ENCODE data around the gene MMP20.

The MMP20 gene

GRCh38 chr11:102592634-102593581, 32.2 kb downstream of the MMP20 start:
- no peak for DNase-seq (ENCODE audit: low spot score)

GRCh38 chr11:102592131-102592530, 33.0 kb downstream of the MMP20 start:
- DNase-seq (ENCODE audit: low spot score), result no peak

- DNase-seq (ENCODE audit: low spot score), result no peak
These were observed 33.9 kb downstream of the MMP20 start for GRCh38 chr11:102591160-102591718.

- no peak for DNase-seq (ENCODE audit: low spot score)
These were observed 34.7 kb downstream of the MMP20 start for GRCh38 chr11:102590276-102591049.

DNA sequence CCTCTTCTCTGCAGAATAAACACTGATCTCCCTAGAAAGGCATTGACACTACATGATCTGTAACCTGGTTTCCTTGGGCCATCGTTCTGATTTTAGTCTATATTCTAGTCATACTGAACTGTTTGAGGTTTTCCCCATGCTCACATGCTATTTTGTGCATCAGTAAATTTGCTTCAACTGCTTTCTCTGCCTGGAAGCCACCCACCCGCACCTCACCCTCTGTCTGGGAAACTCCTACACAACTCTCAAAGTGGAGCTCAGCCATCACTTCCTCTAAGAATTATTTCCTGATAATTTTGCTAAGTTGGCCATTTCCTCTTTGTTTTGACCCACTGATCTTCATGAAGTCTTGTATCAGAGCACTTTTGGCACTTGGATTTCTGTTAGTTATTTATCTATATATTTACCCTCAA, 36.1 kb downstream of the MMP20 start:
- no peak for DNase-seq (ENCODE audit: low spot score)

- no peak for DNase-seq (ENCODE audit: low spot score)
These were observed 37.4 kb downstream of the MMP20 start for GRCh38 chr11:102587722-102588121.

GRCh38 chr11:102583141-102583873, 41.8 kb downstream of the MMP20 start:
- DNase-seq (ENCODE audit: low spot score), result no peak

DNA sequence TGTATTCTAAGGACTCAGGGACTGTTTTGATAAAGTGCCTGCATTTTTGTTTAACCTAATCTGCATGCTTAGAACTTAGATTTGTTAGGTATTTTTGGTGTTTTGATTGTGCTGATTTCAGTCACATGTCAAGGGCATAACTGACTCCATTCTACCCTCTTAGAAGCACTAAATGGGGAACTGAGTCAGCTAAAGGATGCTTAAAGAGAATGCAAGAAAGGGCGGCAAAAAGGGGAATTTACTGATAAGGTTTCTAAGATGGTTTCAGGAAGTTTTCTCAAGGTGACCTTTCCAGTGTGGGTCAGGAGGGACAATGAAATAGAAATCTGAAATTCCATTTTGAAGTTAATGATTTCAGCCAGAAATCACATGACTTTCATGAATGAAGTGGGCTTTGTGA, 43.0 kb downstream of the MMP20 start:
- no peak for DNase-seq (ENCODE audit: low spot score)

- no peak for DNase-seq (ENCODE audit: low spot score)
These were observed 44.1 kb downstream of the MMP20 start for GRCh38 chr11:102581066-102581465.

DNA sequence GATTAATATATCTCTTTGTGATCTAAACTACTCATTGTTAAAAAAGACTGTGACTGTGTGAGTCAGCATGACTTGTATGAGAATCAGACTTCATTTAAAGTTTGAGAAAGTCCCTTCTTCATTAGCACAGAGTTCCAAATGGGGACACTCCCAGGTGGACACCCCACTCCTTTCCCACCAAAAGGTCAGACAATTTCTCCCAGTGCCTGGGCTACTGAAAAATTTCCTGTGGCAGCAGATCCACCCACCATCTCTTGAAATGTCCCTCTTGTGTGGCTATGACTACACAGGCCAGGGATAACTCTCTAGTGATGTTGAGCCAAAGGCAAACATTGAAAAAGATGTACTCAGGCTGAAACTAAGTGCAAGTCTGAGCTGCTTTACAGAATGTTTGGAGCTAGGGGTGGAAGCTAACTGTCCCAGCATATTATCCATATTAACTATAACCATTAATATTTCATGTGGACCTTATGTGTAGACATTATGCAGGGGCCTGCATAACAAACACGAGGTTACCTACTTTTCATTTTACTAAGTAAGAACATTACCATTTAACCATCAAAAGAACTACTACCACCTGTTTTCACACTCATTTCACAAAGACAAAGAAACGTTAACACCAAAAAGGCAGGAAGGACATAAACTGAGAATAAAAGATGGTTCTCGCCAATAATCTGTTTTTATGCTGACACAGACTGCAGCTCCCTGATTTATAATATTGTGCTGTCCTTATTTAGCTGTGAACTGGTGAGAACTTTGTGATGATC, 44.8 kb downstream of the MMP20 start:
- DNase-seq (ENCODE audit: low spot score), result no peak

DNA sequence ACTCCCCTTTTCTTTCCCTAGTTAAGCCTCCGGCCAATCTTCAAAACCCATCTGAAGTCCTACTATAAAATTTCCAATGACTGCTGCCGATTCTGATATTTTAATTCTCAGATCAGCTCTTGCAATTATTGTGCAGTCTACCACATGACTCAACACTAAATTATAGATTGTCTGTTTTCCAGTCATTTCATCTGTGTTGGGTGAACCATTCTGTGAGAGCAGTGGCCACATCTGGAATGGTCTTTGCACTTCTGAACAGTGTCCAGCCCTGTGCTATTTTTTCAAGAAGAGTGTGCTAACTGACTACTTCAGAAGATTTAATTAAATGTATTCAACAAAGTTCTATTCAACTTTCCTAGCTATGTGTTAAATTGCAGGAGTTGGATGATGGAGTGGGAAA, 47.4 kb downstream of the MMP20 start:
- no peak for DNase-seq (ENCODE audit: low spot score)

GRCh38 chr11:102577182-102577581, 48.0 kb downstream of the MMP20 start:
- DNase-seq (ENCODE audit: low spot score), result peak; percentile 27

DNA sequence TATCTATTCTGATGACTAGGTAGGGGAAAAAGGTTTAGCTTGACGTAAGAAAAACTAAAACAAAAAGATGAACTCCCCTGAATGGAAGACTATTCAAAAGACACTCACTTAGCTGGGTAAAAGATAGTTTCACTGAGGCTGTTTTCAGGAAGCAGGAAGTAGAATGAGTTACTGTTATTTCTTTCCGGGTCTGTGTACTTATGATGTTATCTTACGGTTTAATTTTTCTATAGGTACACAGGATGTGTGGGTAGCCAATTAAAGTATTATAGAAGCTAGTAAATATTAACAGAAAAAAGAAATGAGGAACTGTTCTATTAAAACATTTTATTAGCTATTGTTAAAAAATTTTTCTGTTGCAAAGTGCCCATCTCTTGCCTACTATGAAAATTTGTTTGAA, 48.8 kb downstream of the MMP20 start:
- no peak for DNase-seq (ENCODE audit: low spot score)

GRCh38 chr11:102575012-102575411, 50.1 kb downstream of the MMP20 start:
- no peak for DNase-seq (ENCODE audit: low spot score)

DNA sequence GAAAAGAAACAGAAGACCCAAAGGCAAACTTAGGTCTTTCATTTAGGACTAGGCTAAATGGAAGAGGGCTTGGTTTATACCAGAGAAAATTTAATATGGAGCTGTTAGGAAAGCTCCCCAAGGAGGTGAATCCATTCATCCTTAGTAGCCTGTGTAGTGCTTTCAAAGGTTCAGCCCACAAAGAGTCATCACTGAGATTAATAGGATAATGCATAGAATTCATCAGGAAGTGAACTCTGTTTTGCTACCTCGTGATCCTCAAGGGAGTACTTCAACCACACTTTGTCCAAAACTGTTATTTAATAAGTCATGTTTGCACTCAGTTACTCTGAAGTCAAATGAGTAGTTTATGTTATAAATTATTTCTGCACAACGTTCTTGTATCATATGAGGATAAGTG, 51.3 kb downstream of the MMP20 start:
- DNase-seq (ENCODE audit: low spot score), result no peak

- no peak for DNase-seq (ENCODE audit: low spot score)
These were observed 52.4 kb downstream of the MMP20 start for GRCh38 chr11:102572554-102573220.

DNA sequence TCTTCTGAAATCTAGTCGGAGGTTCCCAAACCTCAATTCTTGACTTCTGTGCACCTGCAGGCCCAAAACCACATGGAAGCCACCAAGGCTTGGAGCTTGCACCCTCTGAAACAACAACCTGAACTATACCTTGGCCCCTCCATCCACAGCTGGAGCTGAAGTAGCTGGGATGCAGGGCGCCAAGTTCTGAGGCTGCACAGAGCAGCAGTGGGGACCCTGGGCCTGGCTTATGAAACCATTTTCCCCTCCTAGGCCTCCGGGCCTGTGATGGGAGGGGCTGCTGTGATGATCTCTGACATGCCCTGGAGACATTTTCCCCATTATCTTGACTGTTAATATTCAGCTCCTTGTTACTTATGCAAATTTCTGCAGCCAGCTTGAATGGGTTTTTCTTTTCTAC, 56.3 kb downstream of the MMP20 start:
- no peak for DNase-seq (ENCODE audit: low spot score)

- DNase-seq (ENCODE audit: low spot score), result no peak
These were observed 59.0 kb downstream of the MMP20 start for GRCh38 chr11:102566112-102566511.

DNA sequence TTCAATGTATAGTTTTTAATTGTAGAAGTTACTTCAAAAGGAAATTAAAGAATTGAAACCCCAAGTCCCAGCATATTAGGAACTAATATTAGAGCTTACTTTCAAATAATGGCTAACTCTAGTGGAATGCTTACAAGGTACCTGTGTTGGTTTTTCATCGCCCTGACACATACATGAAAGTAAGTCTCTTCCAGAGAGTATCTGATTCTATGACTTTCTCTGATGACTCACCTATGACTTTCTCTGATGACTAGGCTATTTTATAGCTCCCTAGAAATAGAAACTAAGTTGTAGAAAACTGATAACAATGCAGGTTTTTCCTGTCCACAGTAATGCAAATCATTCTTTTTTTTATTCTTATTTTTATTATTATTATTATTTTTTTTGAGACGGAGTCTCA, 61.0 kb downstream of the MMP20 start:
- peak; percentile 37 for DNase-seq (ENCODE audit: low spot score)

DNA sequence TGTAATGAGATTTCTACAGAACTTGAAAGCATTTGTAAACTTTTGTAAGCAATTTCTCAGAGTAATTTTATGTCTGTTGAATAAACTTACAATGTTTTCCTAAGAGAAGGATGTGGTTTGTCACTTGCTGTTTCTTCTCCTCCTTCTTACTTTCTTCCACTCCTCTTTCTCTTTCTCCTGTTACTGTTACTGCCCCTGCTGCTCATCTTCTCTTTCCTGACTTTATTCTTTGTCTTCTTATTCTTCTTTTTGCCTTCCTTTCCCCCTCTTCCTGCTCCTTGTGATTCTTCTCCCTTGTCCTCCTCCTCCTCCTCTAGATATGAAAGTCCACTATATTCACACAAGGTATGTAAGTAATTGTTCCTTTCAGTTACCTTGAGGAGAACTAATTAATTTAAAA, 63.5 kb downstream of the MMP20 start:
- DNase-seq (ENCODE audit: low spot score), result no peak

DNA sequence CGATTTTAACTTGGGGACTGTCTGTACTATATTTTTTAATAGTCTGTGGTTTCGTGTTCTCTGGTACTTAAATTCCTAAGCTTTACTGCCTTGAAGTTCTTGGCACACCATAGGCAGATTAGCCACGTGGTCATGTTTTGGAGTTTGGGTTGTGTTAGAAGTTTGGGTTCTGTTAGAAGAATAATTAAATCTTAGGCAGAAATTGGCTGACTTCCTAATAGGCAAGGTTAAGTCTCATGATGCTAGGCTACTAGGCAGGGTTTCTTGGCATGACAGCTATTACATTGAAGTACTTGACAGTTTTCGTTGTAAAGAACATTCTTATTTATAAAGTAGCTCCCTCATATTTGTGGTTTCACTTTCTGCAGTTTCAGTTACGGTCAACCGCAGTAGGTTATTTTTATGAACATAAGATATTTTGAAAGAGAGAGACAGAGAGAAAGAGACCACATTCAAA, 64.5 kb downstream of the MMP20 start:
- DNase-seq (ENCODE audit: low spot score), result peak; percentile 42

Measured in CD4-positive, alpha-beta T cell treated with Interleukin-2 at 100 ng/mL for 4 hours (primary cell).